AG04450 (cell line): Measurements from ENCODE around the gene CACNA2D3. TPM values are rescaled to one million over a fixed set of nuclear protein-coding genes. Genes with fewer than 3 reads are reported as not detected.

Experiments used
- CTCF ChIA-PET: fragments of 300-600, 350-600 bp; formaldehyde crosslinking; extraction: SDS; loops from one replicate; lab custom pipeline; 2022; ENCODE audit warnings: antibody characterized with exemption, inconsistent platforms; lab: Charles Lee
- POLR2A ChIA-PET: fragments of 350-600 bp; formaldehyde crosslinking; extraction: SDS; loops from one replicate; lab custom pipeline; 2021; ENCODE audit warnings: antibody characterized with exemption, inconsistent platforms; lab: Yijun Ruan, JAX
- DNase-seq: peaks from one replicate; pipeline ENCODE4 v3.0.0-alpha.2; 2011; ENCODE audit warnings: low read depth, low spot score
- H3K27ac ChIP-seq: one replicate; pipeline ENCODE4 v1.5.1; 2012; ENCODE audit warnings: low read depth, low read length, control low read depth
- H3K27me3 ChIP-seq: one replicate; pipeline ENCODE4 v1.6.0; 2012; ENCODE audit warnings: low read length; ENCODE audit not compliant: control insufficient read depth, insufficient read depth
- H3K4me3 ChIP-seq: 2 replicates; pipeline ENCODE4 v1.5.1; 2011; ENCODE audit warnings: mild to moderate bottlenecking, low read depth, low read length, control low read depth
- H3K9me3 ChIP-seq: 2 replicates; pipeline ENCODE4 v1.5.1; 2012; ENCODE audit warnings: low read length; ENCODE audit not compliant: control insufficient read depth, insufficient read depth
- CTCF ChIP-seq: IDR thresholded peaks from 2 replicates; pipeline ENCODE4 v1.5.1; 2011; ENCODE audit warnings: low read depth, low read length, control low read depth, inconsistent platforms
- polyA plus RNA-seq: library from polyadenylated mRNA; depleted of rRNA; stranded (reverse); fragments of >200 nt; gene quantifications from 2 replicates; pipeline ENCODE4 v1.2.3, GENCODE V29; 2011

CACNA2D3 gene
- polyA plus RNA-seq, 1 experiment, result 0.32 TPM

- no peak overlapping the region for H3K4me3 ChIP-seq
- no peak for TF ChIP-seq CTCF
- no peak for DNase-seq
- CTCF ChIA-PET, result no interaction called here
- no peak overlapping the region for H3K27ac ChIP-seq
- no peaks in the 10 kb centered on the region for H3K9me3 ChIP-seq
- POLR2A ChIA-PET, result interaction anchor here (0.6 to 1.8 kb wide), 2 partner anchors 10 to 1602 kb away, joined by 6 to 9 read pairs; partner anchors contain the start of gene CCDC66
- H3K27me3 ChIP-seq, result no peaks in the 10 kb centered on the region
These were observed 833.1 kb downstream of the CACNA2D3 start for GRCh38 chr3:54955496-54955895.

GRCh38 chr3:54955941-54956340 lies 833.6 kb downstream of the CACNA2D3 start:
- no peak overlapping the region for H3K27ac ChIP-seq
- H3K27me3 ChIP-seq, result no peaks in the 10 kb centered on the region
- H3K9me3 ChIP-seq, result no peaks in the 10 kb centered on the region
- CTCF ChIA-PET, result no interaction called here
- no peak for DNase-seq
- no peak for TF ChIP-seq CTCF
- POLR2A ChIA-PET, result no interaction called here
- H3K4me3 ChIP-seq, result no peak overlapping the region

GRCh38 chr3:54957711-54958110 lies 835.4 kb downstream of the CACNA2D3 start:
- no peaks in the 10 kb centered on the region for H3K27me3 ChIP-seq
- DNase-seq, result no peak
- ChIA-PET CTCF (interaction anchor here (0.6 kb wide), 1 partner anchor 789 kb away, joined by 3 read pairs; no protein-coding TSS in a partner anchor), POLR2A (no interaction called here)
- H3K27ac ChIP-seq, result no peak overlapping the region
- no peaks in the 10 kb centered on the region for H3K9me3 ChIP-seq
- H3K4me3 ChIP-seq, result no peak overlapping the region
- TF ChIP-seq CTCF, result no peak

GRCh38 chr3:54960082-54960481 lies 837.7 kb downstream of the CACNA2D3 start:
- no peak for DNase-seq

More at GRCh38 chr3:54960082-54960481, 837.7 kb downstream of the CACNA2D3 start:
- no peak overlapping the region for H3K4me3 ChIP-seq
- no peaks in the 10 kb centered on the region for H3K9me3 ChIP-seq
- H3K27ac ChIP-seq, result no peak overlapping the region
- H3K27me3 ChIP-seq, result no peaks in the 10 kb centered on the region
- TF ChIP-seq CTCF, result no peak
- POLR2A ChIA-PET, result interaction anchor here (0.6 kb wide), 1 partner anchor 38 kb away, joined by 6 read pairs; no protein-coding TSS in a partner anchor
- CTCF ChIA-PET, result interaction anchor here (0.6 to 0.7 kb wide), 3 partner anchors 41 to 139 kb away, joined by 3 read pairs; no protein-coding TSS in a partner anchor
